IgD-negative memory B cell (primary cell): ENCODE measurements around the gene WBP2. TPM values are rescaled to one million over a fixed set of nuclear protein-coding genes. Genes with fewer than 3 reads are reported as not detected.

ENCODE experiments used
- H3K27ac Mint-ChIP-seq, 3 donors: one replicate each; pipeline ENCODE4 v1.8.0; 2020 to 2022; ENCODE audit warnings: mild to moderate bottlenecking in 3 of 3, mixed read lengths in 3 of 3, moderate library complexity in 1 of 3
- H3K27me3 Mint-ChIP-seq: one replicate; pipeline ENCODE4 v1.8.0; 2021; ENCODE audit warnings: mixed read lengths
- H3K36me3 Mint-ChIP-seq: one replicate; pipeline ENCODE4 v1.8.0; 2020; ENCODE audit warnings: mild to moderate bottlenecking, mixed read lengths
- H3K4me1 Mint-ChIP-seq, 3 donors: one replicate each; pipeline ENCODE4 v1.8.0; 2020 to 2022; ENCODE audit warnings: mixed read lengths in 3 of 3, mild to moderate bottlenecking in 1 of 3
- H3K4me3 Mint-ChIP-seq, 4 donors: one replicate each; pipeline ENCODE4 v1.8.0; 2020 to 2022; ENCODE audit warnings: mild to moderate bottlenecking in 4 of 4, mixed read lengths in 4 of 4, moderate library complexity in 3 of 4
- H3K9me3 Mint-ChIP-seq, 3 donors: one replicate each; pipeline ENCODE4 v1.8.0; 2020 to 2021; ENCODE audit warnings: mixed read lengths in 3 of 3, mild to moderate bottlenecking in 1 of 3
- polyA plus RNA-seq: library from polyadenylated mRNA; unstranded; fragments of 300-500 nt; fragmentation: Illumina TruSeq; gene quantifications from one replicate; pipeline ENCODE4 v1.2.3, GENCODE V29; 2021

Gene WBP2
- polyA plus RNA-seq, 1 donor from 2014 or later, result 131 TPM

DNA sequence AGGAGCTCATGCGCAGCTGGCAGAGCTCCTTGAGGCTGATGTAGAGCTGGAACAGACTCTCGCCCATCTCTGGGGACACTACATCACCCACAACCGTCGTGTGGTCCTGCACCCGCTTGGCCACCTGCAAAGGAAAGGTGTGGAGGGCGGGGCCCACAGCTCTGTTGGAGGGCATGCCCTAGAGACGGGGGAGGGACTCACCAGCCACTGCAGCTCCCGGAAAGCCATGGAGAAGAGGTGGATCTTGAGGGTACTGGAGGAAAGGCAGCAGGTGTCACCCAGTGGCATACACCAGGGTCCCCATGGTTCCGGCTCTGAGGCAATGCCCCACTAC, 19.5 kb downstream of the WBP2 start:
- Mint-ChIP-seq H3K27me3 (no peaks in the 10 kb centered on the region), H3K27ac (no peak overlapping the region), H3K4me1 (peaks cover 2 to 7% (median 5%) of the 10 kb centered on the region in 3 donors)

DNA sequence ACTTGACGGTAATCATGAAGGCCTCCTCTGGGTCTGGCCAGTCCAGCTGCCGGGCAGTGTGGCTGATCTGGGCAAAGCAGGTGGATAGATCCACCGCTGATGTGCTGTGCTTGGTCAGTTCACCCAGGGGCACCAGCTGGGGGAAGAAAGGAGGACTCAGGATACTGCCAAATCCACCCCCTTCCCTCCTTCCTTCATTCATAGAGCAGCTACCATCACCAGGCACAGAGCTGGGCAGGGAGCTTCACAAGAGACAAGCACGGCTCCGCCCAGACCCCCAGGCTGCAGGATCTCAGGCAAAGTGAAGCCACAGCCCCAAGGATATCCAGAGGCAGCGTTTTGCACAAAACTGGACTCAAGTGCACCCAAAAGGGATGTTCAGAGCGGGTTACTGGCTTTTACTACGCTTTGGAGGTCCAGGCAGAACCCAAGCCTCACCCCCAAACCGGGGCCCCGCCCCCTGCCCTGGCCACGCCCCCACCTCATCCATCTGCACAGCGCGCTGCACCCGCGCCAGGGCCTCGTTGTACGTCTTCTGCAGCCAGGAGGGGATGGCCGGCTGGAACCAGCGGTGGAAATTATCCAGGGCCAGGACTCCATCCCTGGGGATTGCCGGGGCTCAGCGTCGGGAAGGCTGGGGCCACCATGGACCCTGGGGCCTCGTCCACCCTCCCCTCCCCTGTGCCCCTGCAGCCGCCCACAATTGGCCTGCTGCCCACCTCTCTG, 20.0 kb downstream of the WBP2 start:
- H3K4me1 Mint-ChIP-seq, result peaks cover 2 to 7% (median 5%) of the 10 kb centered on the region in 3 donors
- peak overlapping the region in 2 of 3 donors; percentile 18 to 41 for H3K27ac Mint-ChIP-seq
- no peak overlapping the region for H3K4me3 Mint-ChIP-seq
- H3K36me3 Mint-ChIP-seq, result no peaks in the 10 kb centered on the region
- no peaks in the 10 kb centered on the region for H3K27me3 Mint-ChIP-seq
- H3K9me3 Mint-ChIP-seq, result no peaks in the 10 kb centered on the region

More for the DNA sequence above, 19.5 kb downstream of the WBP2 start:
- no peak overlapping the region for H3K4me3 Mint-ChIP-seq
- no peaks in the 10 kb centered on the region for H3K36me3 Mint-ChIP-seq
- no peaks in the 10 kb centered on the region for H3K9me3 Mint-ChIP-seq

DNA sequence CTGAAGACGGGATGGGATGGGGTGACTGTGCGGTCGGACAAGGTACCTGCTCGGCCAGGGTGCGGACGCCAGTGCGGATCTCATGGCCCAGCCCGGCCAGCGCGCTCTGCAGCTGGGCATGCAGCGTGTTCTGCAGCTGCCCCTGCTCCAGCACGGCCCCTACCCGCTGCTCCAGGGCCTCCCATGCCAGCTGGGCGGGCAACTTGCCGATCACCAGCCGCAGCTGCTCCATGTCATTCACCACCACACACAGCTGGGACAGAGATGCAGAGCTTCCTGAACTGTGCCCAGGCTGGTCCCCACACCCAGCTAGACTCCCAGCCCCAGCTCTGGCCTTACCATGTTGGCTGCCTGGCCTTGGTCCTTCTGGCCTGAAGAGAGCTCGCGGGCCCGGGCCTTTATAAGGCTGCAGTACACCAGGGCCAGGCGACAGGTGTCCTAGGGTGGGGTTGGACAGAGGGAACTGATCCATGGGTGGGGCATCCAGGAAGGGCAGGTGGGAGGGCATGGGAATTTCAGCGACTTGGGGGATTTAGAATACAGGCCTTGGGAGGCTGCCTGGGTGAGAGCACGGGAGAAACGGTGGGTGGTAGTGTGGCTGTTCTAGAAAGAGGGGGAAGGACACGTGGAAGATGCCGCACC, 20.7 kb downstream of the WBP2 start:
- Mint-ChIP-seq H3K4me1 (peaks cover 2 to 7% (median 5%) of the 10 kb centered on the region in 3 donors), H3K9me3 (no peaks in the 10 kb centered on the region), H3K36me3 (no peaks in the 10 kb centered on the region), H3K4me3 (peak overlapping the region in 1 of 4 donors; percentile 7), H3K27ac (peak overlapping the region in 1 of 3 donors; percentile 18), H3K27me3 (no peaks in the 10 kb centered on the region)

DNA sequence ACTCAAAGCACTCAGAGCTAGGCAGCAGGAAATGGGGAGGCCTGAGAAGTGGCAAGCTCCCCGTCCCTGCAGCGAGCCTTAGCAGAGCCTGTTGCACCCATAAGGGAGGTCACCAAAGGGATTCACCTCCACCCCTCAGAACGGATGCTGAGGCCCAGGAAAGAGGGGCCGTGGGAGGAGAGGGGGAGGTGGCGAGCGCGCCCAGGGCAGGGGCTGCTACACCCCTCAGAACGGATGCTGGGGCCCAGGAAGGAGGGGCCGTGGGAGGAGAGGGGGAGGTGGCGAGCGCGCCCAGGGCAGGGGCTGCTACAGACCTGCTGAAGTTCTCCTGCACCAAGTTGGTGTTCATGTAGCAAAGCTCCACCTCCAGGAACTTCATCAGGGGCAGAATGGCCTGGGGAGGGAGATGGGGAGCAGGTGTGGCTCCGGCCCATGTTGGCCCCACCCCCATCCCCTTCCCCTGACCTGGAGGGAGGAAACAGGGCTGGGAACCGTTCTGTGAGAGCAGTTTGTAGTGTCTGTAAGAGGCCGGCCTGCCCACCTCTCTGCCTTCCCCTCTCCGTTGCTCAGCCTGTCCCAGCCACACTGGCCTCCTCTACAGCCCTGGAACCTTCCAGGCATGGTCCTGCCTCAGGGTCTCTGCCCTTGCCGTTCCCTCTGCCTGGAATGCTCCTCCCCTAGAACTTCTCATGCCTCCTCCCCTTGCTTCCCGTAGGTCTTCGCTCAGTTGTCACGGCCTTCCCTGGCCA, 22.3 kb downstream of the WBP2 start:
- Mint-ChIP-seq H3K36me3 (no peaks in the 10 kb centered on the region), H3K4me3 (peak overlapping the region in 2 of 4 donors; percentile 10 to 26), H3K9me3 (no peaks in the 10 kb centered on the region), H3K4me1 (peaks cover 4 to 7% (median 5%) of the 10 kb centered on the region in 3 donors), H3K27ac (peak overlapping the region; percentile 73 to 88 (median 83)), H3K27me3 (no peaks in the 10 kb centered on the region)

DNA sequence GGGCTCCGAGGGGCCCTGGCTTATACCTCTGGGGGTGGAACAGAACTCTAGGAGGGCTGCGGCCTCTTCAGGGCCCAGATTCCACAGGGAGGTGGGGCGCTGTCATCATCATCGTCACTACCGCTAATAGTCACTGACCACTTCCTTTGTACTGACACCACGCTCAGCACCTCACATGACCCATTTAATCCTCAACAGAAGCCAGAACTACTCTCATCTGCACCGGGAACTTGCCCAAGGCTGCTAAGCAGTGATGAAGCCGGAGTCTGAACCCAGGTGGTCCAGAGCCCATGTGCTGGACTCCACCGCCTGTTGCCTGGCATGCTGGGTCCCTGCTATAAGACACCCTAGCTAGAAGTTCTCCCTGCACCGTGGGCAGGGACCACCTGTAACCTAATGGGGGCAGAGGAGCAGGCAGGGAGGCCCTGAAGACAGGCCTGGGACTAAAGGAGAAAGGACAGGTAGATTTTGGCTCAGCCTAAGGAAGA, 22.9 kb downstream of the WBP2 start:
- no peaks in the 10 kb centered on the region for H3K9me3 Mint-ChIP-seq
- H3K4me3 Mint-ChIP-seq, result peak overlapping the region in 2 of 4 donors; percentile 10 to 12
- no peaks in the 10 kb centered on the region for H3K36me3 Mint-ChIP-seq
- peak overlapping the region; percentile 73 to 88 (median 83) for H3K27ac Mint-ChIP-seq
- H3K27me3 Mint-ChIP-seq, result no peaks in the 10 kb centered on the region
- peaks cover 5 to 7% (median 7%) of the 10 kb centered on the region in 3 donors for H3K4me1 Mint-ChIP-seq

DNA sequence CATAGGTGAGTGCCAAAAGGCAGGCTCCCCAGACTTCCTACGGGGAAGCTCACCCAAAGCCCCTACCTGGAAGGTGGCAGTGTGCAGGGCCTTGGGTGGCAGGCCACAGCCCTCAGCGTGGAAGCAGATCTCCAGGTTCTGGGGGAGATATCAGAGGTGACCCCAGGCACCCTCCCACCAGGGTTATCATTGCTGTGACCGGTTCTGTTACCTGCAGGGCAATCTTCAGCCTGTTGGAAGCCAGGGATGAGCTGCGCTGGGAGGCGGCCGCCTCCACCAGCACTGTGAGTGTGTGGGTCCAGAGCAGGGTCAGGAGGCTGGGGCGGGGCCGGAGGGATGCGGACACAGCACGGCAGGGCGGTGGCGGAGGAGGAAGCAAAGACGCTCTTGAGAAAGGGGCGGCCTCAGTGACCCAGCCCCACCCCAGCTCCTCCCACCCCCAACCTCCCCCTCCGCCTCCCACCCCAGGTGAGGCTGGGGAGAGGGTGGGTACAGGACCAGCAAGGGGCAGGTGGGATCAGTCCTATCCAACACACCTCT, 24.0 kb downstream of the WBP2 start:
- H3K27ac Mint-ChIP-seq, result peak overlapping the region in 1 of 3 donors; percentile 50
- H3K4me1 Mint-ChIP-seq, result peaks cover 5 to 11% (median 7%) of the 10 kb centered on the region in 3 donors
- H3K27me3 Mint-ChIP-seq, result no peaks in the 10 kb centered on the region
- no peaks in the 10 kb centered on the region for H3K9me3 Mint-ChIP-seq
- H3K4me3 Mint-ChIP-seq, result peak overlapping the region in 1 of 4 donors; percentile 12
- no peaks in the 10 kb centered on the region for H3K36me3 Mint-ChIP-seq

DNA sequence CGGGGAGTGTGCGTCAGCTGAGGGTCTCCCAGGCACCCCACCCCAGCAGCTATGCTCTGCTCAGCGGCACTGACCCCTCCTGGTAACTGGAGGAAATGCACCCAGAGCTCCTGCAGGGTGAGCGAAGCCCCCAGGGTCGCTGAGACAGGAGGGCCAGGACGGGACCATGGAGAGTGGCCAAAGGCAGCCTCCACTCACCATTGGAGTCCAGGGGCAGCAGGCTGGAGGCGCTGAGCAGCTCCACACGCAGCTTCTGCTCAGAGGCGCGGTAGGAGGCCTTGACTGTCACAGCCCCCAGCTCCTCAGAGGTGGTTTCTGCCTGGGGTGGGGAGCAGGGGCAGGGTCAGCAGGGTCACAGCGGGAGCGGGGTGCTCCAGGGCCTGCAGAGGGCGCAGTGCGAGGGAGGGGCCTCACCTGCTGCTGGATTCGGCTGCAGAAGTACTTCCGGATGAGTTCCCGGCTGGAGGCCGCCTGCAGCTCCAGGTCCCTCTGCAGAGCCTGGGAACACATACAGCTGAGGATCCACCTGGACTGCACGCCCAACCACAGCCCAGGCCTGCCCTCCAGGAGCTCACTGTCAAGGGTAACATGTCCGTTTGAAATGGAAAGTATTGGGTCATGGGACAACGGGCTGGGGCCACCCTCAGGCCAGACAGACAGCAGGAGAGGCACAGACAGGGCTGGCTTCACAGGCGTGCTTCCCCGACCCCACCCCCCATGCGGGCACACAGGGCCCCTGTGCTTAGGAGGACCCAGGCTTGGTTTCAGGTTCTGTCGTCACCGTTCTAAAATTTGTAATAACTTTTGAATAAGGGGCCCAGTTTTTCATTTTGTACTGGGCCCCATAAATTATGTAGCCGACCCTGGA, 24.7 kb downstream of the WBP2 start:
- Mint-ChIP-seq H3K27me3 (no peaks in the 10 kb centered on the region), H3K9me3 (no peaks in the 10 kb centered on the region), H3K4me3 (no peak overlapping the region), H3K4me1 (peaks cover 5 to 11% (median 7%) of the 10 kb centered on the region in 3 donors), H3K36me3 (no peaks in the 10 kb centered on the region), H3K27ac (peak overlapping the region in 1 of 3 donors; percentile 50)

DNA sequence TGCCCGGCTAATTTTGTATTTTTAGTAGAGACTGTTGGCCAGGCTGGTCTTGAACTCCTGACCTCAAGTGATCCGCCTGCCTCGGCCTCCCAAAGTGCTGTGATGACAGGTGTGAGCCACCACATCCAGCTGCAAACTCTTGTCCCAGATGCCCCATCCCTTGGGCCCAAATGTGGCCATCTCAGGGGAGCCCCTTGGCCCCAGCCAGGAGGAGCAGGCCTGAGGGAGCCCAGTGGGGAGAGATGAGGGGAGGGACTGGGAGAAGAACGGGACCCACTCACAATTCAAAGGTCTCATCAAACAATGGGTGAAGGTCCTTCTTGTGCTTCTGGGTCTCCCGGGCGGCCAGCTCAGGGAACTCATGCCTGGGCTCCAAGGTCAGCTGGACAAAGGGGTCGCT, 25.4 kb downstream of the WBP2 start:
- H3K4me1 Mint-ChIP-seq, result peaks cover 5 to 11% (median 7%) of the 10 kb centered on the region in 3 donors

DNA sequence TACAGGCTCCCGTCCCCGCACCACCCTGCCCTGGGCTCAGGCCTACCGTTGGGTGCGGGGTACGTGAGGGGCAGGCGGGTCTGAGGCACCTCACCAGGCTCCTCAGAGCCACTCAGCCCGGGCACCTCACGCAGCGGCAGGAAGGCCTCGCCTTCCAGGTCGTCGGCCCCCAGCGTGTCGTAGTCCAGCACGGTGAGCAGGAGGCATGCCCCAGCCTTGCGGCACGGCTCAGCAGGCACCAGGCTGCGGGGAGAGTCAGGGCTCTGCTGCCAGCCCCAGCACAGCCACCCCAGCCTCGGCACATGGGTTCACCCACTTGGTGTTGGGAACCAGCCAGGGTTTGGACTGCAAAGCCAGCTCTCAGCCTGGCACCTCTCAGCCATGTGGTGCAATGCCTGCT, 26.4 kb downstream of the WBP2 start:
- H3K27ac Mint-ChIP-seq, result no peak overlapping the region
- H3K36me3 Mint-ChIP-seq, result peaks cover 2% of the 10 kb centered on the region
- no peak overlapping the region for H3K4me3 Mint-ChIP-seq

More for the DNA sequence above, 25.4 kb downstream of the WBP2 start:
- Mint-ChIP-seq H3K4me3 (no peak overlapping the region), H3K27ac (peak overlapping the region in 1 of 3 donors; percentile 13), H3K9me3 (no peaks in the 10 kb centered on the region), H3K36me3 (no peaks in the 10 kb centered on the region), H3K27me3 (no peaks in the 10 kb centered on the region)

DNA sequence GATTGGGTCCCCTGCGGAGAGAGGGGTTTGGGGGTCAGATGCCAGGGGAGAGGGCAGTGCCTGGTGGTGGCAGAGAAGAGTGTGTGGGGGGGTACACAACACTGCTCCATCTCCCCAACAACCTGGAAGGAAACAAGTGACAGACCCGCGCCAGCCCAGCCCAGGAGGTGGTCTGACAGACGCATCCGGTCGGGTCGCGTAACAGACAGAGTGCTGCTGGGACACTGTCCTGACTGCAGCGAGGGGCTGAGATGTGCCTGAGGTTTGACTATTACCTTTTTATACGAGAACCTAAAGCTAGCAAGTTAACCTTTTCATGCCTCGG, 27.1 kb downstream of the WBP2 start:
- H3K27me3 Mint-ChIP-seq, result no peaks in the 10 kb centered on the region
- peaks cover 2 to 9% (median 5%) of the 10 kb centered on the region in 3 donors for H3K4me1 Mint-ChIP-seq
- H3K4me3 Mint-ChIP-seq, result peak overlapping the region in 3 of 4 donors; percentile 61 to 68 (median 65)
- H3K9me3 Mint-ChIP-seq, result no peaks in the 10 kb centered on the region
- peaks cover 2% of the 10 kb centered on the region for H3K36me3 Mint-ChIP-seq
- peak overlapping the region in 2 of 3 donors; percentile 80 to 94 for H3K27ac Mint-ChIP-seq

More for the DNA sequence above, 26.4 kb downstream of the WBP2 start:
- Mint-ChIP-seq H3K27me3 (no peaks in the 10 kb centered on the region), H3K9me3 (no peaks in the 10 kb centered on the region), H3K4me1 (peaks cover 5 to 11% (median 7%) of the 10 kb centered on the region in 3 donors)

DNA sequence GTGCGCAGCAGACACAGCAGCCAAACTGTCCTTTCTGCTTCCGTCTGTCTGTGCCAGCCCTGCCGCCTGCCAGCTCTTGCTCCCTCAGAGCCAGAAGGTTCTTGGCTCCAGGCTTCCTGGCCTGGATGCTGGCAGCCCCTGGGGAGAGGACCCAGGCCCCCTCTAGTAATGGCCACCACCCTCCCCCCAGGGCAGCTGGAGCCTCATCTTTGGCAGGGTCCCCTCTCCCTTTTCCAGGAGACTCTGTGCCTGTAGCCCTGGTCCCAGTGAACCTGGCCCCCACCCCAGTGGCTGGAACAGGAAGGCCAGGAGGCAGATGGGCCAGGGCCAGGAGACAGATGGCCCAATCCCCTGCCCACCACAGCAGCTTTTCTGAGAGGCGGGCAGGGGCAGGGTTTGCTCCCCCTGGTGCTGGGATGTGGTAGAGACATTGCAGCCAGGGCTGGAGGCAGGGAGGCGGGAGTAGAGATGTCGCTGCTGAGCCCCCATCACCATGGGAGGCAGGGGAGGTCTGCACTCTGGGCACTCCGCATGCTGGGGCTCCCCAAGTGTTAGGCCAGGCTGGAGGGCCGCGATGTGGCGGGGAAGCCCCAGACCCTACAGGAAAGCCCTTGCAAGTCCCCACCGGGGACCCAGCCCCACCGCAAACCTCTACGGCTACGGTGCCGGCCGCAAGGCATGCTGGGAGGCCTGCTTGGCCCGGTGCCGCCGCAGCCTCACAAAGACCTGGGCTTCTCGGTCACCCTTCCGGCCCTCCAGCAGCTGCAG, 27.6 kb downstream of the WBP2 start:
- H3K4me1 Mint-ChIP-seq, result peaks cover 2 to 9% (median 4%) of the 10 kb centered on the region in 3 donors
- H3K36me3 Mint-ChIP-seq, result peaks cover 2% of the 10 kb centered on the region
- peak overlapping the region; percentile 61 to 81 (median 72) for H3K4me3 Mint-ChIP-seq
- no peaks in the 10 kb centered on the region for H3K9me3 Mint-ChIP-seq
- peak overlapping the region in 2 of 3 donors; percentile 80 to 94 for H3K27ac Mint-ChIP-seq
- H3K27me3 Mint-ChIP-seq, result no peaks in the 10 kb centered on the region

DNA sequence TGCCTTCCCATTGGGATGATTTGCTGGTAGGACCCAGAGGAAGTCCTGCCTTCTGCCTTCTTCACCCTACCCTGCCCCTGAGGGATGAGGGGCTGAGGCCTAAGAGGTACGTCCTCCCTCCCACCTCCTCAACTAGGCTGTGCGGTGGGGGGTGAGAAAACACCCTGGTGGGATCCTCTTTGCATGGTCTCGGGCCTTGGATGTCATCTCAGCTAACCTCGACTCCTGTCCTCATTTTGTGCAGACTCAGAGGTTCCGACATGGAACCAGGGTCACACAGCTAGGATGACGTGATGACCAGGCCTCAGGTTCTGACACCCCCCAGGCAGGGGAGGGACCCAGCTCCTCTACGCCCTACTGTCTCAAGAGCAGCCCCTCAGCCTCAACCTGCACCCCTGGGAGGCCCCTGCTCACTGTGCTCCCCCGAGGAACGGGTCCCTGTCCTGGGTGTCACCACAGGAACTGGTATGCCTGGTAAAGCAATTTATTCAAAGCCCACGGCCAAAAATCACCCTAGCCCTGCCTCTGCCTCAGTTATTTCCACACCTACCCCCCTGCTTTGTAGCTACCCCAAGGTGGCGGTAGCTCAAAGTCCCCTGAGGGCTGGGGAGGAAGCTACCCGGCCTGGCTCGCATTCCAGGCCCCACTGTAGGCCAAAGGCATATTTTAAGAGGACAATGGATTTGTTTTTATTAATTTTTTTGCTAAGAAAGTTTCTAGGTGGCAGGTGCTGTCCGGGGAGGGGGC, 28.4 kb downstream of the WBP2 start:
- Mint-ChIP-seq H3K27me3 (no peaks in the 10 kb centered on the region), H3K4me3 (no peak overlapping the region), H3K27ac (peak overlapping the region in 2 of 3 donors; percentile 91 to 94), H3K4me1 (peaks cover 0 to 14% (median 5%) of the 10 kb centered on the region in 3 donors), H3K9me3 (no peaks in the 10 kb centered on the region), H3K36me3 (peaks cover 2% of the 10 kb centered on the region)
